ENCODE measurements around the gene TMEM231. TPM values are rescaled to one million over a fixed set of nuclear protein-coding genes. Genes with fewer than 3 reads are reported as not detected.
A peak's percentile ranks its signal among the peaks of the same experiment; 100 is the strongest.
"Not testable (repeated sequence)": the region's sequence is repeated elsewhere in the genome, so short reads cannot be mapped to it uniquely, and the experiment has no call there.

Gene TMEM231
- total RNA-seq, 4 donors from 2014 or later, result 5.1 to 21.8 (median 15.2) TPM

DNA sequence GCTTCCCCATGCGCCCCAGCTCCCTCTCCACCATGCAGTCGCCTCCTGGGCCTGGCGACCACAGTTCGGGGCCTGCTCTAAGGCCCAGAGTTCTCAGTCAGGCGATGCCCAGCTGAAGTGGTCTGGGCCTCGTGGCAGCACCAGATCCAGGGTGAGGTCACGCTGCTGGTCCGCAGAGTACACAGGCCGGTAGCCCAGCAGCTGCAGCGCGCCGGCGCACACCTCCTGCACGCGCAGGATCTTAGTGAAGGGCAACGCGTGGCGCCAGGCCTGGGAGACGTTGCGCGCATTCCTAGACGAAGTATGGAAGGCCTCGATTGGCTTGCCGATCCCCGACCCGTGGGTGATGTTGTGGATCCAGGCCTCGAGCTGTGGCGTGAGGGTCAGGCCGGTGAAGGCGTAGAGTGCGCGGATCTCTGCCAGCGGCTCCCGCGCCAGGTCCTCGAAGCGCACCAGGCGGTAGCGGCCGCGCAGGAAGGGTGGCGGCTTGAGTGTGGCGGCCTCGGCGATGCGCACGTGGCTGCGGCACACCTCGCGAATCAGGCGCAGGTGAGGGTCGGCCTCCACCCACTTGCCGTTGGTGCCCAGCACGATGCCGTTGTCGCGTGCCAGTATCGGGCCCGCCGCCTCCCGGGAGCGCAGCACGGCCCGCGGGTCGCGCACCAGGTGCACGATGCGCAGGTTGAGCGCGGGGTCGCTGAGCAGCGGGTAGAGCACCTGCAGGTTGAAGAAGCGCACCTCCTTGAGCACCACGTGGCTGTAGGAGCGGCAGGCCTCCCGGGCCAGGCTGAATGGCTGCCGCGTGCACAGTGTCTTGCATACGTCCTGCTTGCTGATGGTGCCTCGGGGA lies 26.8 kb downstream of the TMEM231 start:
- Histone ChIP-seq H3K9me3 (no peaks in the 10 kb centered on the region), H3K4me1 (no peaks in the 10 kb centered on the region), H3K36me3 (no peaks in the 10 kb centered on the region), H3K27ac (no peak overlapping the region), H3K4me3 (no peak overlapping the region), H3K27me3 (no peaks in the 10 kb centered on the region)
- TF ChIP-seq, protein P1, sequence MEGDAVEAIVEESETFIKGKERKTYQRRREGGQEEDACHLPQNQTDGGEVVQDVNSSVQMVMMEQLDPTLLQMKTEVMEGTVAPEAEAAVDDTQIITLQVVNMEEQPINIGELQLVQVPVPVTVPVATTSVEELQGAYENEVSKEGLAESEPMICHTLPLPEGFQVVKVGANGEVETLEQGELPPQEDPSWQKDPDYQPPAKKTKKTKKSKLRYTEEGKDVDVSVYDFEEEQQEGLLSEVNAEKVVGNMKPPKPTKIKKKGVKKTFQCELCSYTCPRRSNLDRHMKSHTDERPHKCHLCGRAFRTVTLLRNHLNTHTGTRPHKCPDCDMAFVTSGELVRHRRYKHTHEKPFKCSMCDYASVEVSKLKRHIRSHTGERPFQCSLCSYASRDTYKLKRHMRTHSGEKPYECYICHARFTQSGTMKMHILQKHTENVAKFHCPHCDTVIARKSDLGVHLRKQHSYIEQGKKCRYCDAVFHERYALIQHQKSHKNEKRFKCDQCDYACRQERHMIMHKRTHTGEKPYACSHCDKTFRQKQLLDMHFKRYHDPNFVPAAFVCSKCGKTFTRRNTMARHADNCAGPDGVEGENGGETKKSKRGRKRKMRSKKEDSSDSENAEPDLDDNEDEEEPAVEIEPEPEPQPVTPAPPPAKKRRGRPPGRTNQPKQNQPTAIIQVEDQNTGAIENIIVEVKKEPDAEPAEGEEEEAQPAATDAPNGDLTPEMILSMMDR (IDR thresholded peaks at IDR 0.05), result no peak
- TF ChIP-seq POLR2A (IDR thresholded peaks at IDR 0.05), result no peak
- intact Hi-C loops (cut with DNase I; ENCODE audit: low total_unique reads), result no loop called here
- no peak for DNase-seq

DNA sequence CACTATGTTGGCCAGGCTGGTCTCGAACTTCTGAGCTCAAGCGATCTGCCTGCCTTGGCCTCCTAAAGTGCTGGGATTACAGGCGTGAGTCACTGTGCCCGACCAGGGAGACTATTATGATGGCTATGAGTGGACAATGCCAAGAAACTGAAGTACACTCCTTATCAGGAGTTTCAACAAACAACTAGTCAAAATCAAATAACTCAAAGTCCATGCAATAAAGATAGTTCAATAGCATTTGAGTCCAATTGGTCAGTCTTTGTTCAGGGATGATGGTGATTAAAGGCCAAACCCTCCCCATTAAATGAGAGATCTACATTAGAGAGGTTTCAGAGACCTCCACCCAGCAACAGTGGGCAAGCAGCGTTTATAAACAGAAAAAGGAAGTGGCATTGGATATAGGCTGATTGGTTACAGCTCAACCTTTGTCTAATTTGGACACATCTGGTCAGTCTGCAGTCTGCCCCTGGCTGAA lies 28.2 kb downstream of the TMEM231 start:
- intact Hi-C loops (cut with DNase I; ENCODE audit: low total_unique reads), result no loop called here
- TF ChIP-seq POLR2A (IDR thresholded peaks at IDR 0.05), result no peak
- TF ChIP-seq, protein P1 (IDR thresholded peaks at IDR 0.05), result no peak
- no peak for DNase-seq

DNA sequence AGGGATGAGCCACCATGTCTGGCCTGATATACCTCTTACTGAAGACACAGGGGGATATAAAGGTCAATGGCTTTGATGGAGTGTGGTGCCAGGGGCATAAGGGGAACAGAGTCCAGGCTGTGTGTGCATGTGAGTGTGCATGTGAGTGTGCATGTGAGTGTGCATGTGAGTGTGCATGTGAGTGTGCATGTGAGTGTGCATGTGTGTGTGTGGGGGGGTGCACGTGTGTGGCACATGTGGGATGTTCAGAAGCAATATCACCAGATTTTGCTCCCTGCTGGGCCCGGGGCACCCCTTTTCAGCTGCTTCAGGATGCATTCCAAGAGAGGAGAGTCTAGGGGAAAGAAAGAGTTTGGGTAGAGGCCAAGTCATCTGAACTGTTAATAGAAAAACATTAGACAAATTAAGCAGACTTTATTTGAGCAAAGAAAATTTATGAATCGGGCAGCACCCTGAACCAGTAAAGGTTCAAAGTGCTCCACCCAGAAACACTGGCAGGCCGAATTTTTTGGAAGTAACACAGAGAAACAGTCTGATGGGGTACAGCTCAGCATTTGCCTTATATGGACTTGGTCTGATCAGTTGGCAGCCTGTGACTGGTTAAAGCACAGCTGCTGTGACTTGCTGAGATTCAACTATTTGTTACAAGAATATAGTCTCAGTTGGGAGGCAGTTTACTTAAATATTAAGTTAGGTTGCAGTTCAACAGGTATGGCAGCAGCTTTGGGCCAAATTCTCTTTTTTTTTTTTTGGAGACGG lies 29.8 kb downstream of the TMEM231 start:
- no peaks in the 10 kb centered on the region for H3K4me1 ChIP-seq
- H3K36me3 ChIP-seq, result no peaks in the 10 kb centered on the region
- no peaks in the 10 kb centered on the region for H3K9me3 ChIP-seq
- intact Hi-C loops (cut with DNase I; ENCODE audit: low total_unique reads), result no loop called here
- H3K27me3 ChIP-seq, result no peaks in the 10 kb centered on the region
- H3K27ac ChIP-seq, result no peak overlapping the region
- TF ChIP-seq, protein P1 (IDR thresholded peaks at IDR 0.05), result no peak
- no peak for TF ChIP-seq POLR2A (IDR thresholded peaks at IDR 0.05)
- no peak for DNase-seq
- no peak overlapping the region for H3K4me3 ChIP-seq

More for the DNA sequence above, 28.2 kb downstream of the TMEM231 start:
- Histone ChIP-seq H3K27me3 (no peaks in the 10 kb centered on the region), H3K27ac (no peak overlapping the region), H3K4me3 (no peak overlapping the region), H3K36me3 (no peaks in the 10 kb centered on the region), H3K4me1 (no peaks in the 10 kb centered on the region), H3K9me3 (no peaks in the 10 kb centered on the region)

DNA sequence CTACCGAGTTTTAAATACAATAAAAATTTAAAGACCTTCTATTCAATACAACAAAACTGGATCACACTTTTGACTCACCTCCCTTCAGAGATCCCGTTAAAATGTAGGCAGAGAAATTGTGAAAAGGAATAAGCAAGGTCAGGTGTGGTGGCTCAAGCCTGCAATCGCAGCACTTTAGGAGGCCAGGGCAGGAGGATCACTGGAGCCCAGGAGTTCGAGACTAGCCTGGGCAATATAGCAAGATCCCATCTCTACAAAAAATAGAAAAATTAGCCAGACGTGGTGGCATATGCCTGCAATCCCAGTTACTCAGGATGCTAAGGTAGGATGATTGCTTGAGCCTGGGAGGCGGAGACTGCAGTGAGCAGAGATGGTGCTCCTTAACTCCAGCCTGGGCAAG lies 36.9 kb downstream of the TMEM231 start:
- Histone ChIP-seq H3K27ac (no peak overlapping the region), H3K36me3 (no peaks in the 10 kb centered on the region), H3K4me1 (no peaks in the 10 kb centered on the region), H3K9me3 (no peaks in the 10 kb centered on the region), H3K4me3 (no peak overlapping the region), H3K27me3 (no peaks in the 10 kb centered on the region)
- no peak for TF ChIP-seq POLR2A (IDR thresholded peaks at IDR 0.05)
- TF ChIP-seq, protein P1 (IDR thresholded peaks at IDR 0.05), result no peak
- DNase-seq, result no peak
- intact Hi-C loops (cut with DNase I; ENCODE audit: low total_unique reads), result no loop called here

DNA sequence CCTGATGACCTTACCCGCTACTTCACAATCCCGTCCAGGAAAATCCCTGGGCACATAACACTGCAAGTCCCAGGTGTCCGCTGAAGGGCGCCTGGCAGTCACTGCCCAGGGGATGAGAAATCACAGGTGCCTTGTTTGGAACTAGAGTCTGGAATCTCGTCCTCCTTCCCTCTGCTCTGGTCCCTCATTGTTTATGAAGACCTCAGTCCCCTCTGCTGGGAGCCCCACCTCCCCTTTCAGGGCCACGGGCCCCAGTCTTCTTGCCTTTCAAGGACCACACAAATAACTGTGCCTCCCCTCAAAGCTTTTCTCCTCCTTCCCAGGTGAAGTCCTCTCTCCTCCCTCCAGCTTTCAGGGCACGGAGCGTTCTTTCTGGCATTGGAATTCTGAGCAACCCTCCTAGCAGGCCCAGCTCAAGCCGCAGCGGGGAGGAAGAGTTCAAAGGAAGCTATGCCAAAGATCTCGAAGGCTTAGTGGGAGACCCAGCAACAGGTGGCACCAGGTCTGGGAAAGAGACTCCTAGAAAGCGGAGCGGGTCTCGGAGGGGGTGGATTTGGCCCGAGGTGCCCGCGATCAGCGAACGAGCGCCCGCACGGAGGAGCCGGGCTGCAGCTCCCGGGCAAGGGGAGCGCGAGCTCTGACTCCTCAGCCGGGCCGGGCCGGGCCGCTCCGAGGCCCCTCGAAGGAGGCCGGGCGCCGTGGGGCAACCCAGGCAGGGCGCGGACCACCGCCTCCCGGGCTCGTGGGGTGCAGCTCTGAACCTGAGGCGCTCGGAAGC lies 39.7 kb downstream of the TMEM231 start:
- H3K4me1 ChIP-seq; H3K27me3 ChIP-seq; H3K36me3 ChIP-seq; H3K9me3 ChIP-seq; intact Hi-C loops (cut with DNase I; ENCODE audit: low total_unique reads): not testable (repeated sequence)
- peak overlapping the region; percentile 66 to 74 for H3K4me3 ChIP-seq
- H3K27ac ChIP-seq, result peak overlapping the region; percentile 89 to 92
- DNase-seq, result peak in 1 of 2 donors; percentile 32

Measured in uterus (tissue), 4 donors.